Left renal pelvis (tissue), 4 donors: ENCODE data around the gene SIDT2. TPM values are rescaled to one million over a fixed set of nuclear protein-coding genes. Genes with fewer than 3 reads are reported as not detected.
"Not testable (repeated sequence)": the region's sequence is repeated elsewhere in the genome, so short reads cannot be mapped to it uniquely, and the experiment has no call there.

Experiments
- DNase-seq, 4 donors: peaks; one replicate each; pipeline ENCODE4 v3.0.0-alpha.2; 2013; ENCODE audit warnings: low read depth in 4 of 4, low spot score in 3 of 4
- polyA plus RNA-seq, 4 donors: library from polyadenylated mRNA; unstranded; fragments of 120-200 nt; gene quantifications; one replicate each; pipeline ENCODE4 v1.2.1, GENCODE V29; 2013; ENCODE audit not compliant: insufficient read length in 4 of 4

The SIDT2 gene
- polyA plus RNA-seq, 4 donors = 38.0 to 47.9 (median 44.5) TPM

GRCh38 chr11:117201658-117202305 lies 23.2 kb downstream of the SIDT2 start:
- DNase-seq = no peak

GRCh38 chr11:117202386-117203068 lies 24.0 kb downstream of the SIDT2 start:
- no peak for DNase-seq

GRCh38 chr11:117203069-117203407 lies 24.5 kb downstream of the SIDT2 start:
- no peak for DNase-seq

- DNase-seq = no peak
Measured at GRCh38 chr11:117204283-117205080, 25.9 kb downstream of the SIDT2 start.

- DNase-seq = no peak
Measured at GRCh38 chr11:117205211-117205818, 26.8 kb downstream of the SIDT2 start.

GRCh38 chr11:117206111-117206510 lies 27.6 kb downstream of the SIDT2 start:
- not testable (repeated sequence) for DNase-seq

GRCh38 chr11:117206859-117207258 lies 28.3 kb downstream of the SIDT2 start:
- not testable (repeated sequence) for DNase-seq

- DNase-seq = not testable (repeated sequence)
Measured at GRCh38 chr11:117207481-117207880, 28.9 kb downstream of the SIDT2 start.

GRCh38 chr11:117208710-117209109 lies 30.2 kb downstream of the SIDT2 start:
- DNase-seq = not testable (repeated sequence)

- DNase-seq = not testable (repeated sequence)
Measured at GRCh38 chr11:117209351-117210125, 31.0 kb downstream of the SIDT2 start.

- no peak for DNase-seq
Measured at GRCh38 chr11:117210620-117211019, 32.1 kb downstream of the SIDT2 start.

- no peak for DNase-seq
Measured at GRCh38 chr11:117212697-117213355, 34.3 kb downstream of the SIDT2 start.

GRCh38 chr11:117214404-117215110 lies 36.0 kb downstream of the SIDT2 start:
- no peak for DNase-seq

GRCh38 chr11:117217141-117218084 lies 38.9 kb downstream of the SIDT2 start:
- no peak for DNase-seq

GRCh38 chr11:117218133-117218915 lies 39.8 kb downstream of the SIDT2 start:
- no peak for DNase-seq

- DNase-seq = no peak
Measured at GRCh38 chr11:117219001-117219400, 40.5 kb downstream of the SIDT2 start.

- no peak for DNase-seq
Measured at GRCh38 chr11:117219455-117219854, 40.9 kb downstream of the SIDT2 start.
